Astrocyte (in vitro differentiated cells and primary cell): Measurements from ENCODE around the gene COX7A2.

ENCODE experiments used
- EZH2 ChIP-seq: IDR thresholded peaks from 2 replicates; pipeline ENCODE4 v1.6.1; 2012; ENCODE audit warnings: mild to moderate bottlenecking, low read length, inconsistent platforms; ENCODE audit not compliant: insufficient read depth
- TF ChIP-seq, protein P1 (sequence below): IDR thresholded peaks from 2 replicates; pipeline ENCODE4 v1.5.1; 2011; ENCODE audit warnings: low read depth, mild to moderate bottlenecking, inconsistent platforms, low read length, moderate library complexity; ENCODE audit not compliant: insufficient read depth

DNA sequence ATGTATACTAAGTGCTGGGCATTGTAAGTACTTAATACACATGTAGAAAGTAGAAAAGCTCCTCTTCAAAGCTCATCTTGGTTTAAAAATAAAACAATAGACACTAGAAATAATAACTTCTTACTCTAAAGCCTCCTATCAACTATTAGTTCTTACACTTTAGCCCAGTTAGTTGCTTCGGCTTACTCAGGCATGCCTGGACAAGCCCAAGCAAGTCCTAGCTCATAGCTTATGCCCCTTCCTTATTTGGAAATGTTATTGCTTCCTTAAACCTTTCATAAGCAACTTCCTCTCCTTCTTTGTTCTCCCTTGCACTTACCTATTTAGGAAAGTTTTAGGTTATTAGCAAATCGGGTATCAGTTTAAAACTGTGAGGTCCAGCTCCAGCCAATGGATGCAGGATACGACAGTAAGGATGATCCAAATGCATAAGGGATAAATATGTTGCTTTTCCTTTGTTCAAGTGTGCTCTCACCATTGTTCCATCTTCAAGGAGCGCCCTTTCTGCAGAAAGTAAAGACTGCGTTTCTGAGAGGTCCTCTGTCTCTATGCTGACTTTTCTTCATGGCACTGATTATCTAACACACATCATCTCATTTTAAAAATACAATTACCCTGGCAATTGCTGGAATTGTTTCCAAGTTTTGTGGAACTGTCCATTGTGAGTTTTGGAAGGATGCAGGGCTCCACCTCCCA, 28.7 kb upstream of the COX7A2 start:
- TF ChIP-seq, protein P1, sequence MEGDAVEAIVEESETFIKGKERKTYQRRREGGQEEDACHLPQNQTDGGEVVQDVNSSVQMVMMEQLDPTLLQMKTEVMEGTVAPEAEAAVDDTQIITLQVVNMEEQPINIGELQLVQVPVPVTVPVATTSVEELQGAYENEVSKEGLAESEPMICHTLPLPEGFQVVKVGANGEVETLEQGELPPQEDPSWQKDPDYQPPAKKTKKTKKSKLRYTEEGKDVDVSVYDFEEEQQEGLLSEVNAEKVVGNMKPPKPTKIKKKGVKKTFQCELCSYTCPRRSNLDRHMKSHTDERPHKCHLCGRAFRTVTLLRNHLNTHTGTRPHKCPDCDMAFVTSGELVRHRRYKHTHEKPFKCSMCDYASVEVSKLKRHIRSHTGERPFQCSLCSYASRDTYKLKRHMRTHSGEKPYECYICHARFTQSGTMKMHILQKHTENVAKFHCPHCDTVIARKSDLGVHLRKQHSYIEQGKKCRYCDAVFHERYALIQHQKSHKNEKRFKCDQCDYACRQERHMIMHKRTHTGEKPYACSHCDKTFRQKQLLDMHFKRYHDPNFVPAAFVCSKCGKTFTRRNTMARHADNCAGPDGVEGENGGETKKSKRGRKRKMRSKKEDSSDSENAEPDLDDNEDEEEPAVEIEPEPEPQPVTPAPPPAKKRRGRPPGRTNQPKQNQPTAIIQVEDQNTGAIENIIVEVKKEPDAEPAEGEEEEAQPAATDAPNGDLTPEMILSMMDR = no peak
- no peak for TF ChIP-seq EZH2
